ENCODE measurements around the gene PPIL4.
A peak's percentile ranks its signal among the peaks of the same experiment; 100 is the strongest.
"Not testable (repeated sequence)": the region's sequence is repeated elsewhere in the genome, so short reads cannot be mapped to it uniquely, and the experiment has no call there.

Gene PPIL4

DNA sequence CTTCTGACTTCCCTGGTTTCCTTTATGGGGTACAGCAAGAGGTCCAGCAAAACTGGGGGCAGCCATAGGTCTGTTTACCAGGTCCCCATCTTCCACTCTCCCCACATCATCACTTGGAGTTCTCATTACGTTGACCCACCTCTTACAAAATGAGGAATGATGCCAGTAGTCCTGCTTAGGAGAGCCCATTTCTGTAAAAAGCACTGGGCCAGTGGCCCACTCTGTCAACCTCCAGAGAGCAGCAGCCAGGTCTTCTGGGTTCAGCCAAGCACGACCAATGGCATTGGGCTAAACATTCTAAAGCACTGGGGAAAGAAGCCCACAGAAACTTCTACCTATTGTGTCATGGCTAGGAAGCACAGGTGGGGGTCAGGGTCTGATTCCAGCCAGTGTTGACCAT lies 74.9 kb downstream of the PPIL4 start:
- no peaks in the 10 kb centered on the region for H3K9me3 ChIP-seq (ENCODE audit: control insufficient read depth in 1 of 2, low read length in 2 of 2)
- H3K27ac ChIP-seq (ENCODE audit: low read length), result no peak overlapping the region
- no peak overlapping the region for H3K4me3 ChIP-seq (ENCODE audit: low read depth in 1 of 2, low read length in 2 of 2)
- H3K36me3 ChIP-seq (ENCODE audit: control insufficient read depth in 1 of 2, insufficient read depth in 2 of 2, low read length in 2 of 2), result no peaks in the 10 kb centered on the region
- no peaks in the 10 kb centered on the region for H3K27me3 ChIP-seq (ENCODE audit: low read depth, low read length)
- peaks cover 7 to 8% of the 10 kb centered on the region in 2 donors for H3K4me1 ChIP-seq (ENCODE audit: control insufficient read depth in 1 of 2, insufficient read depth in 2 of 2, low read length in 2 of 2)

DNA sequence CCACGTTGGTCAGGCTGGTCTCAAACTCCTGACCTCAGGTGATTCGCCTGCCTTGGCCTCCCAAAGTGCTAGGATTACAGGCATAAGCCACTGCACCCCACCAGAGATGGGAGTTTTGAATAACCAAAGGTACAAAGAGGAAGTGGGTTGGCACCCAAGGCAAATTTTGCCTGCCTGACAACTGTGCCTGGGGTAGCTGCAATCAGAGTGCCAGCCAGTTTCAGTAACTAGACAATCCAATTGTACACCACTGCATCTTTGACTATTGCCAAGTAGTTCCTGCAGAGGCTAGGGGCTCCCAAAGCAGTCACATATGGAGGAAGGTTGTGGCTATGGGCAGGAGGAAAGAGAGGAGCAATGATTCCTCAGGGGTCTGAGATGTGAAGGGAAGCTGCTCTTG lies 77.7 kb downstream of the PPIL4 start:
- H3K4me3 ChIP-seq (ENCODE audit: low read depth in 1 of 2, low read length in 2 of 2), result no peak overlapping the region
- H3K9me3 ChIP-seq (ENCODE audit: control insufficient read depth in 1 of 2, low read length in 2 of 2), result no peaks in the 10 kb centered on the region
- no peak overlapping the region for H3K27ac ChIP-seq (ENCODE audit: low read length)
- H3K27me3 ChIP-seq (ENCODE audit: low read depth, low read length), result no peaks in the 10 kb centered on the region
- peaks cover 7 to 15% of the 10 kb centered on the region in 2 donors for H3K4me1 ChIP-seq (ENCODE audit: control insufficient read depth in 1 of 2, insufficient read depth in 2 of 2, low read length in 2 of 2)
- H3K36me3 ChIP-seq (ENCODE audit: control insufficient read depth in 1 of 2, insufficient read depth in 2 of 2, low read length in 2 of 2), result no peaks in the 10 kb centered on the region

GRCh38 chr6:149467265-149467664 lies 78.6 kb downstream of the PPIL4 start:
- no peak overlapping the region for H3K27ac ChIP-seq (ENCODE audit: low read length)
- H3K27me3 ChIP-seq (ENCODE audit: low read depth, low read length), result no peaks in the 10 kb centered on the region
- H3K36me3 ChIP-seq (ENCODE audit: control insufficient read depth in 1 of 2, insufficient read depth in 2 of 2, low read length in 2 of 2), result no peaks in the 10 kb centered on the region
- no peaks in the 10 kb centered on the region for H3K9me3 ChIP-seq (ENCODE audit: control insufficient read depth in 1 of 2, low read length in 2 of 2)
- H3K4me3 ChIP-seq (ENCODE audit: low read depth in 1 of 2, low read length in 2 of 2), result no peak overlapping the region
- peaks cover 7% of the 10 kb centered on the region in 2 donors for H3K4me1 ChIP-seq (ENCODE audit: control insufficient read depth in 1 of 2, insufficient read depth in 2 of 2, low read length in 2 of 2)

GRCh38 chr6:149464411-149464810 lies 81.4 kb downstream of the PPIL4 start:
- Histone ChIP-seq H3K9me3 (ENCODE audit: control insufficient read depth in 1 of 2, low read length in 2 of 2) (no peaks in the 10 kb centered on the region), H3K27ac (ENCODE audit: low read length) (no peak overlapping the region), H3K4me3 (ENCODE audit: low read depth in 1 of 2, low read length in 2 of 2) (peak overlapping the region in 1 of 2 donors; percentile 2), H3K4me1 (ENCODE audit: control insufficient read depth in 1 of 2, insufficient read depth in 2 of 2, low read length in 2 of 2) (peaks cover 7% of the 10 kb centered on the region in 2 donors), H3K27me3 (ENCODE audit: low read depth, low read length) (no peaks in the 10 kb centered on the region), H3K36me3 (ENCODE audit: control insufficient read depth in 1 of 2, insufficient read depth in 2 of 2, low read length in 2 of 2) (no peaks in the 10 kb centered on the region)

- peak overlapping the region in 1 of 2 donors; percentile 2 for H3K4me3 ChIP-seq (ENCODE audit: low read depth in 1 of 2, low read length in 2 of 2)
- no peaks in the 10 kb centered on the region for H3K9me3 ChIP-seq (ENCODE audit: control insufficient read depth in 1 of 2, low read length in 2 of 2)
- no peak overlapping the region for H3K27ac ChIP-seq (ENCODE audit: low read length)
- H3K4me1 ChIP-seq (ENCODE audit: control insufficient read depth in 1 of 2, insufficient read depth in 2 of 2, low read length in 2 of 2), result peaks cover 7% of the 10 kb centered on the region in 2 donors
- H3K36me3 ChIP-seq (ENCODE audit: control insufficient read depth in 1 of 2, insufficient read depth in 2 of 2, low read length in 2 of 2), result no peaks in the 10 kb centered on the region
- no peaks in the 10 kb centered on the region for H3K27me3 ChIP-seq (ENCODE audit: low read depth, low read length)
Measured at GRCh38 chr6:149463781-149464180, 82.1 kb downstream of the PPIL4 start.

- H3K36me3 ChIP-seq (ENCODE audit: control insufficient read depth in 1 of 2, insufficient read depth in 2 of 2, low read length in 2 of 2); H3K4me3 ChIP-seq (ENCODE audit: low read depth in 1 of 2, low read length in 2 of 2); H3K9me3 ChIP-seq (ENCODE audit: control insufficient read depth in 1 of 2, low read length in 2 of 2); H3K27ac ChIP-seq (ENCODE audit: low read length); H3K4me1 ChIP-seq (ENCODE audit: control insufficient read depth in 1 of 2, insufficient read depth in 2 of 2, low read length in 2 of 2); H3K27me3 ChIP-seq (ENCODE audit: low read depth, low read length): not testable (repeated sequence)
Measured at GRCh38 chr6:149462712-149463111, 83.1 kb downstream of the PPIL4 start.

DNA sequence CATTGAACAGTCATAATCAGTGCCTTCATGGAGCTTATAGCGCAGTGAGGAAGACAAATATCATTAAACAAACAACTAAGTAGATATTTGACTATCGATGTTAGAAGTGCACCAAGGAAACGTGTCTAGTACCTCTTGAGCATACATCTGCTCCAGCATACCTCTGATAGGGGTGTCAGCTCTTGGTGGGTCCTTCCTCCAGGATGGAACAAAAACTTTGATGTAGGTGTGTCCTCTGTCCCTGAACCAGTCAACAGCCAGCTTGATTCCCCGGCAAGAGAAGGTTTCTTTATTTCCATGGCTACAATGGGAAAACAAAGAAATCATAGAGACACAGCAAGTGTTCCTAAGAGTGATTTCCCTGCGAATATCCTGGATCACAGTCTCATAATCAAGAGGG lies 84.2 kb downstream of the PPIL4 start:
- H3K9me3 ChIP-seq (ENCODE audit: control insufficient read depth in 1 of 2, low read length in 2 of 2), result no peaks in the 10 kb centered on the region
- H3K27ac ChIP-seq (ENCODE audit: low read length), result no peak overlapping the region
- H3K36me3 ChIP-seq (ENCODE audit: control insufficient read depth in 1 of 2, insufficient read depth in 2 of 2, low read length in 2 of 2), result no peaks in the 10 kb centered on the region
- H3K27me3 ChIP-seq (ENCODE audit: low read depth, low read length), result no peaks in the 10 kb centered on the region
- H3K4me3 ChIP-seq (ENCODE audit: low read depth in 1 of 2, low read length in 2 of 2), result no peak overlapping the region
- peaks cover 4 to 7% of the 10 kb centered on the region in 2 donors for H3K4me1 ChIP-seq (ENCODE audit: control insufficient read depth in 1 of 2, insufficient read depth in 2 of 2, low read length in 2 of 2)

GRCh38 chr6:149460249-149460648 lies 85.6 kb downstream of the PPIL4 start:
- H3K27me3 ChIP-seq (ENCODE audit: low read depth, low read length); H3K27ac ChIP-seq (ENCODE audit: low read length); H3K36me3 ChIP-seq (ENCODE audit: control insufficient read depth in 1 of 2, insufficient read depth in 2 of 2, low read length in 2 of 2); H3K4me3 ChIP-seq (ENCODE audit: low read depth in 1 of 2, low read length in 2 of 2); H3K9me3 ChIP-seq (ENCODE audit: control insufficient read depth in 1 of 2, low read length in 2 of 2); H3K4me1 ChIP-seq (ENCODE audit: control insufficient read depth in 1 of 2, insufficient read depth in 2 of 2, low read length in 2 of 2): not testable (repeated sequence)

GRCh38 chr6:149459761-149460160 lies 86.1 kb downstream of the PPIL4 start:
- no peaks in the 10 kb centered on the region for H3K9me3 ChIP-seq (ENCODE audit: control insufficient read depth in 1 of 2, low read length in 2 of 2)
- peaks cover 7 to 13% of the 10 kb centered on the region in 2 donors for H3K4me1 ChIP-seq (ENCODE audit: control insufficient read depth in 1 of 2, insufficient read depth in 2 of 2, low read length in 2 of 2)
- no peaks in the 10 kb centered on the region for H3K27me3 ChIP-seq (ENCODE audit: low read depth, low read length)
- H3K36me3 ChIP-seq (ENCODE audit: control insufficient read depth in 1 of 2, insufficient read depth in 2 of 2, low read length in 2 of 2), result no peaks in the 10 kb centered on the region
- no peak overlapping the region for H3K27ac ChIP-seq (ENCODE audit: low read length)
- H3K4me3 ChIP-seq (ENCODE audit: low read depth in 1 of 2, low read length in 2 of 2), result no peak overlapping the region

DNA sequence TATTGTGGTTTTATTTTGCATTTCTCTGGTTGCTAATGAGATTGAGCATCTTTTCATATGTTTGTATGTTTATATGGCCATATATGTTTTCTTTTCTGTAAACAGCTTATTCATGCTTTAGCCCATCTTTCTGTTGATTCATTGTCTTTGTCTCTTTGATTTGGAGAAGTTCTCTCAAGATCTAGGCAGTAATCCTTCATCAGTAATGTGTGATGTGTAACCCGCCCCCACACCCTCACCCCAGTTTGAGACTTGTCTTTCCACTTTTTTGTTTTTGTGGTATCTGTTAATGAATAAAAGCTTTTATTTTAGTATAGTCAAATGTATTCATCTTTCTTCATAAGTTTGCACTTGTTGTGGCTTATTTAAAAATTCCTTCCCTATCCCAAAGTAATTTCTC lies 87.0 kb downstream of the PPIL4 start:
- Histone ChIP-seq H3K36me3 (ENCODE audit: control insufficient read depth in 1 of 2, insufficient read depth in 2 of 2, low read length in 2 of 2) (no peaks in the 10 kb centered on the region), H3K27me3 (ENCODE audit: low read depth, low read length) (no peaks in the 10 kb centered on the region), H3K27ac (ENCODE audit: low read length) (no peak overlapping the region), H3K9me3 (ENCODE audit: control insufficient read depth in 1 of 2, low read length in 2 of 2) (no peaks in the 10 kb centered on the region), H3K4me1 (ENCODE audit: control insufficient read depth in 1 of 2, insufficient read depth in 2 of 2, low read length in 2 of 2) (peaks cover 7 to 22% of the 10 kb centered on the region in 2 donors), H3K4me3 (ENCODE audit: low read depth in 1 of 2, low read length in 2 of 2) (no peak overlapping the region)

GRCh38 chr6:149458196-149458595 lies 87.6 kb downstream of the PPIL4 start:
- Histone ChIP-seq H3K9me3 (ENCODE audit: control insufficient read depth in 1 of 2, low read length in 2 of 2) (no peaks in the 10 kb centered on the region), H3K36me3 (ENCODE audit: control insufficient read depth in 1 of 2, insufficient read depth in 2 of 2, low read length in 2 of 2) (no peaks in the 10 kb centered on the region), H3K27me3 (ENCODE audit: low read depth, low read length) (no peaks in the 10 kb centered on the region), H3K4me1 (ENCODE audit: control insufficient read depth in 1 of 2, insufficient read depth in 2 of 2, low read length in 2 of 2) (peaks cover 10 to 28% of the 10 kb centered on the region in 2 donors), H3K4me3 (ENCODE audit: low read depth in 1 of 2, low read length in 2 of 2) (no peak overlapping the region), H3K27ac (ENCODE audit: low read length) (no peak overlapping the region)

DNA sequence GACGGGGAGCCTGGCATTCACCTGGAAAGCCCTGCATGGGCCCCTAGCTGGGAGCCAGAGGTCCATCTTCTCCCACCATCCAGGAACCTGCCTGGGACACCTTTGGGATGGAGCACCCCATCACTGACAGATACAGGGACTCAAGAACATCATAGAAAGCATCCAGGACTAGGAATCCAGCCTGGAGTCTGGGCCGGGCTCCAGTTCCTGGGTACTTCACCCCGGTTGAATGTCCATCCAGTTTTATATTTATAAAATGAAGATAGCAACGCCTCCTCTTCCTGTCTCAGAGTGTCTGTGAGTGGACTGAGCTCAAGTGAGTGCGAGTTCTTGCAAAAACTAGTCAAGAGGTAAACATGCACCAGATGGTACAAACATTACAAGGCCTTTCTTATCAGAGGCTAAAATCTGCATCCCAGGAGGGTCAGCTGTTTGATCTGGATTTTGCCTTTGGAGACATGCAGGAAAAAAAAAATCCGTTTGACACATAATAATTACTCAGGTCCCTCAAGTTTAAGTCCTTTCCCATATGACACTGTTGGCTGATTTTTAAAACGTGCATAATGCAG lies 88.4 kb downstream of the PPIL4 start:
- H3K27me3 ChIP-seq (ENCODE audit: low read depth, low read length), result no peaks in the 10 kb centered on the region
- H3K27ac ChIP-seq (ENCODE audit: low read length), result no peak overlapping the region
- no peaks in the 10 kb centered on the region for H3K36me3 ChIP-seq (ENCODE audit: control insufficient read depth in 1 of 2, insufficient read depth in 2 of 2, low read length in 2 of 2)

More for the DNA sequence above, 88.4 kb downstream of the PPIL4 start:
- Histone ChIP-seq H3K4me3 (ENCODE audit: low read depth in 1 of 2, low read length in 2 of 2) (no peak overlapping the region), H3K4me1 (ENCODE audit: control insufficient read depth in 1 of 2, insufficient read depth in 2 of 2, low read length in 2 of 2) (peaks cover 10 to 29% of the 10 kb centered on the region in 2 donors), H3K9me3 (ENCODE audit: control insufficient read depth in 1 of 2, low read length in 2 of 2) (no peaks in the 10 kb centered on the region)
